HK-2 (cell line): ENCODE measurements around the gene ENTREP3.
A peak's percentile ranks its signal among the peaks of the same experiment; 100 is the strongest.
"Not testable (repeated sequence)": the region's sequence is repeated elsewhere in the genome, so short reads cannot be mapped to it uniquely, and the experiment has no call there.

Experiments used
- DNase-seq: peaks from one replicate; pipeline ENCODE4 v3.0.0-alpha.2; 2018; ENCODE audit not compliant: unreplicated experiment

Gene ENTREP3

DNA sequence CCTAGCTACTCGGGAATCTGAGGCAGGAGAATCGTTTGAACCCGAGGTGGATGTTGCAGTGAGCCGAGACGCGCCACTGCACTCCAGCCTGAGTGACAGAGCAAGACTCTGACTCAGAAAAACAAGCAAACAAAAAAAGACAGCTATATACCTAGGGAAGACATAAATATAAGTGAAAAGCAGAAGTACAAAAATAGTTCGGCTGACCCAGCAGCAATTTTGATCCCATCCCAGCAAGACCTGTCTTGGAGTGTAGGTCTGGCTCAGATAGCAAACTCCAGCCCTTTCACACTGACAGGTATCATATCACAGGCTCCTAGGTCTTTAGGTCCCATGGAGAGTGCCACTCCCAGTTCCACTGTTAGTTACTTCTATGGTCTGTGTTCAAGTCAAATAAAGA is 32.2 kb downstream of the ENTREP3 start:
- no peak for DNase-seq

GRCh38 chr1:155220211-155220965 is 34.9 kb downstream of the ENTREP3 start:
- not testable (repeated sequence) for DNase-seq

DNA sequence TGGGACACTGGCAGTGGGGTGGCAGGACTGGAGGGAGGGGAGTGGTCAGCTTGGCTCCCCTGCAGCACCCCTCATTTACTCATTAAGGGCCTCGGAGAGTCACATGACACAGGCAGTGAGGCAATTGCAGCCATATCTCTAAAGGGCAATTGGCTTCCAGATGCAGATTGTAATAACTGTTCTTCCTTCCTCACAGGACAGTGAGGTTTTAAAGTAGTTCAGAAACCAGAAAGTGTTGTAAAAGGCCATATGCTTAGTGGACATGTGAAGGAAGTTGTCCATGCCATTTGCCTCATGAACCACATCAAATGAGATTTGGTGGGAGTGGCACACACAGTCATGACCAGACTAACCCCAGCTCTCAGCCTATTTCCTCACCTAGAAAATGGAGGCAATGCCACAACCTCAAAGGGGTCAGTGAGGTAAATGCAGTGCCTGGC is 35.7 kb downstream of the ENTREP3 start:
- DNase-seq = no peak

DNA sequence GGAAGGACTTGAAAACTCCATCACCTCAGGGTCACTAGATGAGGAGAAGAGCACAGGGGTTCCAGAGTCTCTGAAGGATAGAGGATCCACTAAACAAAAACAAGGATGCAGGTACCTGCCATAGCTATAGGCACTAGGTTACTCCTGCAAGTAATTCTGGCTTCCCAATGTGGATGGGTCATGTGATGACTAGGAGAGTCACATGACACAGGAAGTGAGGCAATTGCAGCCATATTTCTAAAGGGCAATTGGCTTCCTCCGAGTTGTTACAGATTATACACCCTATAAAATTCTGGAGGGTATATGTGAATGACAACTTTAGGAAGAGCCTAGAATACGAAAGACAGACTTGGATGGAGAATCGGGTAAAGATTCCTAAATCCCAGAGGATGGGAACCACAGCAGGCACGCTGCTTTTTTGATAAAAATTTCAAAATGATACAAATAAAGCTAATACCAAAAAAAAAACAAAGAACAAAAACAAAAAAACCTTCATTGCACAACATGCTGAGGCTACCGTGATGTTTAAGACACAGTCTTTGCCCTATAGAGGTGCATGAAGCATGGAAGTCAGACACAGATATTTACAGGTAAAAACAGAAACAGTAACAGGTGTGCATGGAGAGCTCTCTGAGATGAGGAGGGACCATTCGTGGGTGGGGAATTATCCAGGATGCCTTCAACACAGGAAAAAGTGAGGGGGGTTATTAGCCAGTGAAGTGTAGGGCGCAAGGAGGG is 36.3 kb downstream of the ENTREP3 start:
- no peak for DNase-seq

DNA sequence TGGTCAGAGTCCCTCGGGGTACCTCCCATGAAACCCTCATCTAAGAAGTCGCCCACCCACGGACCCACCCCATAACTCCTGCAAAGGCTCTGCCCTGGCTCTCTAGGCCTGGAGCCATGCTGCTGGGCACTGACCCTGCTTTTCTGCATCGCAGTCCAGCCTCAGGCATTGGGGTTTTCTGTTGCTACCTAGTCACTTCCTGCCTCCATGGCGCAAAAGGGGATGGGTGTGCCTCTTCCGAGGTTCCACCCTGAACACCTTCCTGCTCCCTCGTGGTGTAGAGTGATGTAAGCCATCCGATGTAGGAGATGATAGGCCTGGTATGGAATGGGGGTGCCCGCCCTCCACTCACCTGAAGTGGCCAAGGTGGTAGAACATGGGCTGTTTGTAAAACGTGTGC is 40.6 kb downstream of the ENTREP3 start:
- DNase-seq = not testable (repeated sequence)

GRCh38 chr1:155212051-155212440 is 43.2 kb downstream of the ENTREP3 start:
- not testable (repeated sequence) for DNase-seq

DNA sequence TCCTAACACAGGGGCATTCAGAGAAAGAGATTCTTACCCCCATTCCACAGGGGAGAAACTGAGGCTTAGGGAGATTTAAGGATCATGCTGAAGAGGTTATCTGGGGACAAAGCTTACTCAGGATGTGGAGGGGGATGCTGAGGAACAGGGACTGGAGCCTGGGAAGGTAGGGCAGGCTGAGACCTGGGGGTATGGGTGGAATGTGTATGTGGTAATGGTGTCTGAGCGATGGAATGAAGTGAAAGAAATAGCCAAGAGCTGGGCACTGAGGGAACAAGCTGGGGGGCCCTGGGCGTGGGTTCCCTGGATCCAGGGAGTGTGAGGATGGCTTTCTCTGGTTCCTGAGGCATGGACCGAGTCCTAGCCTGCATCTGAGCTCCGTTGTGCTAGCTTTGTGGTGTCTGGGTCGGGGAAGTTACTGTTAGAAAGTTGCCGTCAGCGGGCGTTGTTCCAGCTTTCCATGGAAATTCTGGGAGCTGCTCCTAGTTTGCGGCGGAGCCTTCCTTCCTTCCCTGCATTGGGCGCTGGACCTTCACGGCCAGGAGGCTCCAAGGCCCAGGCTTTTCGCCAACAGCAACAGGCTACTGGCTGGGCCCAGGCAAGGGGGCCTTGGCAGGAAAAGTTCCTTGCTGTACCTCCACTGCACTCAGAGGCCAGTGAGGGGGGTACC is 43.8 kb downstream of the ENTREP3 start:
- DNase-seq = not testable (repeated sequence)

DNA sequence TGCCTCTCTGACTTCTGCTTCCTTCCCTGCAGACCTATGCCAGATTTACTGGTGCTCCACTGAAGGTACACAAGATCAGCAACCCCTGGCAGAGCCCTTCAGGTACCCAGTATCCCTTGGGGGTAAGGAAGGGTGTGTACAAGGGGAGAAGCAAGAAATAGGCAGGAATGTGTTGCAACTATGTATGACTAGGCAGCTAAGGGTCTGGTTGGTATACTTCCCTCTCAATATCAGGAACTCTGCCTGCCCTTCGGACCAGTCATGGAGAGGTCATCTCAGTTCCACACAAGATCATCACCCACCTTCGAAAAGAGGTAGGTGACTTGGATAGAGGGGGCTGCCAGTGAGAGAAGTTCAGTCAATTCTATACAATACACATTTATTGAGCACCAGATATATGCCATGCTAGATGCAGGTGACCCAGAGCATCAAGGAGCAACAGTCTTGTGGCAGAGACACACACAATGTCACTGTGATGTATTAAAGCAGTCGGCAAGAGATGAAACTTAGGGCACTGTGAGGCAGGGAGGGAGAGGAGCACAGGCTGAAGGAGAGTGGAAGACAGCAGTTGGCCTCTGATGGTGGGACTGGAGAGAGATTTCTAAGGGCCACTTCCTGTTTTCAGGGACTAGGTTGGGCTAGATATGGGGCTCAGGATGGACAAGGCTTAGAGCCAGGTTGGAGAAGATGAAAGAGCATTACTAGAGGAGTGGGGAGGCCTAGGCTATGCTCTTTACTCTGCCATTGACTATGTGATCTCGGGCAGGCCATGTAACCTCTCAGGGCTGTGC is 44.8 kb downstream of the ENTREP3 start:
- DNase-seq = no peak

GRCh38 chr1:155209312-155209721 is 46.0 kb downstream of the ENTREP3 start:
- DNase-seq = no peak

GRCh38 chr1:155208541-155209311 is 46.6 kb downstream of the ENTREP3 start, which contains the start of gene MTX1:
MTX1 (plus strand) TSS chr1:155208695; CDS start chr1:155208805, 110 bp downstream.
- peak; percentile 86 for DNase-seq

- peak; percentile 69 for DNase-seq
These were observed 47.3 kb downstream of the ENTREP3 start, which contains the start of gene THBS3 for GRCh38 chr1:155207806-155208540. THBS3 (minus strand) TSS chr1:155207897; CDS start chr1:155207876, 21 bp downstream.

- DNase-seq = peak; percentile 91
These were observed 48.1 kb downstream of the ENTREP3 start for GRCh38 chr1:155206891-155207805.

DNA sequence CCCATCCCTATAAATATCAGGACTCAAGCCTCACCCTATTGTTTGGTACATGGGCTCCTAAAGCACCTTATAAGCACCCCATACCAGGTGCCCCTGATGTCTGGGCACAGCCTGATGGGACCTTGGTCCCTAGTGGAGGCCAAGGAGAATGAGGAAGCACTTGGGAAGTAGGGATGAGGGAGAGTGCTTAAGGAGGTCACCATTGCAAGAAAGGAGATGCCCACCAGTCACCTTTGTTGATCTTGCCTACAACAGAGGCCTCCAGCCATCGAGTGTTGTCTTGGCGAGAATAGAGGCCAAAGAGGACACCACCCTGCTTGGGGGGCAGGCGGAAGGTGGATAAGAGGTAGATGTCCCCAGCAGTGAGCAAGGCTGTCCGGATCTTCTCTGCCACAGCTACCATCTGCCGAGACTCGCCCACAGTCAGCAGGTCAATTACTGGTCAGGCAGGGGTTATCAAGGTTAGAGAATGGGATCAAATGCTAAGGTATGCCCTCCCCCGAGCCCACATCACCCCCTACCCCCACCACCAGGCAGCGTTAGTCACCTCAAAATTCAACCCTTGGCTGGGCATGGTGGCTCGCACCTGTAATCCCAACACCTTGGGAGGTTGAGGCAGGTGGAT is 49.2 kb downstream of the ENTREP3 start:
- no peak for DNase-seq

- no peak for DNase-seq
These were observed 50.2 kb downstream of the ENTREP3 start for GRCh38 chr1:155205035-155205434.

DNA sequence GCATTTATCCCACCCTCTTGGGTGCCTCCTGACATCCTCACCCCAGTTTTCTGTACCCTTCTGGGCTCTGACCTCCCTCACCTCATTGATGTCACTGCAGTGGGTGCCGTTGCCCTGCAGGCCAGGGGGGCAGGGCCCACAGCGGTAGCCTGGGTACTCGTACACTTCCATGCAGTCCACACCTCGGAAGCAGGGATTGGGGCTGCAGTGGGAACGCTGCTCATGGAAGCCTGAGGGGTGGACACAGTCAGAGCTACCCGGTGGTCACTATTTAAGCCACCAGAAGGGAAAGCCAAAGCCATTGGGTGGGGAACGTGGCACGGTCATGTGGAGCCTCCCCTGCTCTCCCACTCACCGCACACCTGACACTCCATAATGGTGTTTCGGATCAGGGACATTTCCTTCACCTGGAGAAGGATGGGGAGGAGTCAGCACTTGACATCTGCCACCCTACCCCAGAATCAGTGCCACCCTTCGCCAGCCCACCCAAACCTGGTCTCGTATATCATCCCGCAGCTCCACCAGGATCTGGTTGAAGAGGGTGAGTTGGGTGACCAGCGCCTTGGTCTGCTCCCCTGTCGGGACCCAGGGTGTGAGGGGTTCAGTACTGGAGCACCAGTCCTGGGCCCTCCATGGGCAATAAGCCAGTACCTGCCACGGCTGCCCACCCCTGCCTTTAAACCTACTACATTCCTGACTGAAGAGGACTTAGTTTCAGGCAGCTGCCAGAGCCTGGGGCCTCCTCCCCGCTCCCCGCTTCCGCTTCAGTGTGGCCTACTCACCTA is 52.4 kb downstream of the ENTREP3 start:
- DNase-seq = no peak

GRCh38 chr1:155202198-155202597 is 53.1 kb downstream of the ENTREP3 start:
- DNase-seq = no peak

- no peak for DNase-seq
These were observed 54.4 kb downstream of the ENTREP3 start for GRCh38 chr1:155200920-155201319.

DNA sequence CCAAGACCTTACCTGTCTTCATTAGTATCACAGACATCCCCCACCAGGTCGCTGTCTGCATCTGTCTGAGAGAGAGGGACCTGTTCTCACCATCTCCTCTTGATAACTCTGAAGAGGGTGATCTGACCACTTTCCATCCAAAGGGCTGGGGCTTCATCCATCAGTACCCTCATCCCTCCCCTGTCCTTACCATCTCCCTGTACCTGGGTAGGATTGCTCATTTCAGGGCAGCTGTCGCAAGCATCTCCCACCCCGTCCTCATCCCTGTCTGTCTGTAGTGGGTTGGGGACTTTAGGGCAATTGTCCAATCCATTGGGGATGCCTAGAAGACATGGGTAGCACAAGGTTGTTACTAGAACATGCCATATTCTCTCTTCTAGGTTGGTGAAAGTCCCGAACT is 55.5 kb downstream of the ENTREP3 start:
- no peak for DNase-seq
